ENCODE measurements around the gene USP35. TPM values are rescaled to one million over a fixed set of nuclear protein-coding genes. Genes with fewer than 3 reads are reported as not detected.

The USP35 gene
- total and polyA plus RNA-seq, 2 donors (not counting 1 experiment from before 2014, with no cell fraction given): 4.8 to 6.0 TPM

- H4K20me1 ChIP-seq (ENCODE audit: control insufficient read depth, insufficient read depth, low read length, poor library complexity, severe bottlenecking): no peaks in the 10 kb centered on the region
- intact Hi-C loops (cut with micrococcal nuclease): no loop called here
- no peak overlapping the region for H3K9ac ChIP-seq (ENCODE audit: low read length)
- 93% methylated on average over 4 of the region's 12 CpGs for WGBS (ENCODE audit: insufficient coverage)
- POLR2A ChIA-PET: no interaction called here
- H3K4me1 ChIP-seq (ENCODE audit: control insufficient read depth in 2 of 2, insufficient read depth in 2 of 2, low read length in 2 of 2): no peaks in the 10 kb centered on the region
- no peak overlapping the region for H3K4me3 ChIP-seq (ENCODE audit: control extremely low read depth in 1 of 5, extremely low read depth in 1 of 5, insufficient read depth in 1 of 5, low read depth in 2 of 5, low read length in 4 of 5)
- H3K79me2 ChIP-seq (ENCODE audit: control insufficient read depth, insufficient read depth, low read length): no peaks in the 10 kb centered on the region
- no peak for TF ChIP-seq CTCF (IDR thresholded peaks at IDR 0.05)
- TF ChIP-seq EZH2 (IDR thresholded peaks at IDR 0.05; ENCODE audit: borderline replicate concordance, insufficient read depth, low read depth, low read length, poor library complexity, severe bottlenecking): no peak
- CTCF ChIA-PET: interaction anchor here (2.2 kb wide), 1 partner anchor 350 kb away, joined by 7 read pairs; no protein-coding TSS in a partner anchor
- no peak overlapping the region for H3K4me2 ChIP-seq (replicated peaks; ENCODE audit: low read depth, low read length, poor library complexity, severe bottlenecking)
- H2AFZ ChIP-seq (ENCODE audit: insufficient read depth, low read depth, low read length, poor library complexity, severe bottlenecking): no peak overlapping the region
- no peaks in the 10 kb centered on the region for H3K27me3 ChIP-seq (replicated peaks in 1 of 4; ENCODE audit: control extremely low read depth in 1 of 4, control insufficient read depth in 3 of 4, insufficient read depth in 4 of 4, low read length in 3 of 4)
- no peak for DNase-seq
- H3K9me3 Mint-ChIP-seq (ENCODE audit: insufficient read depth): no peaks in the 10 kb centered on the region
- H3K9me3 ChIP-seq (ENCODE audit: control extremely low read depth in 1 of 3, control insufficient read depth in 2 of 3, insufficient read depth in 1 of 3, low read length in 2 of 3): no peaks in the 10 kb centered on the region
- H3K4me3 Mint-ChIP-seq: no peak overlapping the region
- no peaks in the 10 kb centered on the region for H3K27me3 Mint-ChIP-seq
- H3K4me1 Mint-ChIP-seq: no peaks in the 10 kb centered on the region
- no peak for ATAC-seq (ENCODE audit: low read depth)
- H3K27ac ChIP-seq (ENCODE audit: low read length in 2 of 2): no peak overlapping the region
- H3K36me3 ChIP-seq (replicated peaks in 1 of 2; ENCODE audit: control extremely low read depth in 1 of 2, control insufficient read depth in 1 of 2, extremely low read depth in 1 of 2, insufficient read depth in 2 of 2, low read length in 1 of 2): peaks cover 0 to 20% of the 10 kb centered on the region in 2 experiments
- H3K27ac Mint-ChIP-seq: no peak overlapping the region
Observed at GRCh38 chr11:78214331-78215194, 25.8 kb downstream of the USP35 start.

- no peaks in the 10 kb centered on the region for H3K4me1 Mint-ChIP-seq
- Histone ChIP-seq H3K27ac (ENCODE audit: low read length in 2 of 2) (no peak overlapping the region), H4K20me1 (ENCODE audit: control insufficient read depth, insufficient read depth, low read length, poor library complexity, severe bottlenecking) (no peaks in the 10 kb centered on the region), H3K4me3 (ENCODE audit: control extremely low read depth in 1 of 5, extremely low read depth in 1 of 5, insufficient read depth in 1 of 5, low read depth in 2 of 5, low read length in 4 of 5) (no peak overlapping the region), H3K4me2 (replicated peaks; ENCODE audit: low read depth, low read length, poor library complexity, severe bottlenecking) (no peak overlapping the region), H2AFZ (ENCODE audit: insufficient read depth, low read depth, low read length, poor library complexity, severe bottlenecking) (no peak overlapping the region), H3K79me2 (ENCODE audit: control insufficient read depth, insufficient read depth, low read length) (no peaks in the 10 kb centered on the region), H3K9ac (ENCODE audit: low read length) (no peak overlapping the region), H3K9me3 (ENCODE audit: control extremely low read depth in 1 of 3, control insufficient read depth in 2 of 3, insufficient read depth in 1 of 3, low read length in 2 of 3) (no peaks in the 10 kb centered on the region), H3K27me3 (replicated peaks in 1 of 4; ENCODE audit: control extremely low read depth in 1 of 4, control insufficient read depth in 3 of 4, insufficient read depth in 4 of 4, low read length in 3 of 4) (no peaks in the 10 kb centered on the region), H3K36me3 (replicated peaks in 1 of 2; ENCODE audit: control extremely low read depth in 1 of 2, control insufficient read depth in 1 of 2, extremely low read depth in 1 of 2, insufficient read depth in 2 of 2, low read length in 1 of 2) (peaks cover 0 to 30% of the 10 kb centered on the region in 2 experiments), H3K4me1 (ENCODE audit: control insufficient read depth in 2 of 2, insufficient read depth in 2 of 2, low read length in 2 of 2) (no peaks in the 10 kb centered on the region)
- H3K27ac Mint-ChIP-seq: no peak overlapping the region
- CTCF ChIA-PET: no interaction called here
- H3K9me3 Mint-ChIP-seq (ENCODE audit: insufficient read depth): no peaks in the 10 kb centered on the region
- TF ChIP-seq EZH2 (IDR thresholded peaks at IDR 0.05; ENCODE audit: borderline replicate concordance, insufficient read depth, low read depth, low read length, poor library complexity, severe bottlenecking) (no peak), CTCF (IDR thresholded peaks at IDR 0.05) (no peak)
- no peak overlapping the region for H3K4me3 Mint-ChIP-seq
- no peak for DNase-seq
- no peak for ATAC-seq (ENCODE audit: low read depth)
- no peaks in the 10 kb centered on the region for H3K27me3 Mint-ChIP-seq
- 88% methylated on average over 1 of the region's 3 CpGs for WGBS (ENCODE audit: insufficient coverage)
- POLR2A ChIA-PET: no interaction called here
- intact Hi-C loops (cut with micrococcal nuclease): no loop called here
Observed at GRCh38 chr11:78216021-78216420, 27.3 kb downstream of the USP35 start.
